Stimulated activated naive CD8-positive, alpha-beta T cell treated with anti-CD3 and anti-CD28 coated beads, Interleukin-15, amount 100 ng/mL, for 72 hours (primary cell): Measurements from ENCODE around the gene EMILIN2.
"Not testable (repeated sequence)": the region's sequence is repeated elsewhere in the genome, so short reads cannot be mapped to it uniquely, and the experiment has no call there.

ENCODE experiments used
- ATAC-seq: fragments of 150-1000 bp; cut with Tn5 transposase; 2 replicates; pipeline ENCODE4 v1.10.0; 2021; ENCODE audit warnings: mild to moderate bottlenecking, moderate library complexity
- DNase-seq, 2 donors: peaks; one replicate each; pipeline ENCODE4 v3.0.0; 2021 to 2022
- H3K27ac Mint-ChIP-seq, 2 donors: one replicate each; pipeline ENCODE4 v1.8.0; 2022; ENCODE audit warnings: mild to moderate bottlenecking in 2 of 2, mixed read lengths in 2 of 2, moderate library complexity in 2 of 2
- H3K27me3 Mint-ChIP-seq: one replicate; pipeline ENCODE4 v1.8.0; 2022; ENCODE audit warnings: mixed read lengths
- H3K4me1 Mint-ChIP-seq: one replicate; pipeline ENCODE4 v1.8.0; 2022; ENCODE audit warnings: mild to moderate bottlenecking, mixed read lengths
- H3K4me3 Mint-ChIP-seq, 2 donors: one replicate each; pipeline ENCODE4 v1.8.0; 2022; ENCODE audit warnings: mild to moderate bottlenecking in 2 of 2, mixed read lengths in 2 of 2, moderate library complexity in 1 of 2
- H3K9me3 Mint-ChIP-seq, 2 donors: one replicate each; pipeline ENCODE4 v1.8.0; 2022; ENCODE audit warnings: mixed read lengths in 2 of 2

EMILIN2 gene

DNA sequence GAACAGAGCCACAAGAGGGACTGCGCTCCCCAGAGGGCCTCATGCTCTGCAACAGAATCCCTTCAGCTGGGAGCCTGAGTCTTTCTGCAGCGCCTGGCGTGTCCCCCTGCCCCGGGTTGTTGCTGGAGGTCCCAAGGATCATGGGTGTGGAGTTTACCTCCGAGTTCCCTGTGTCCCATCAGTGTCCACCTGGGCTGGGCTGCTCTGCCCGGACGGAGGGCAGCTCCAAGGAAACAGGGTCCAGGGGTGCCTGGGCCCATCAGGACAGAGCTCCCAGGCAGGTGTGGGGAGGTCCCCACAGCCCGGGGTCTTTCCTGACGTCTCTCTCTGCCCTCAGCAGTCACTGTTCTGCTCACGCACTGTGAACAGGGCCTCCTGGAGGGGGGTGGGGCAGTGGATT, 63.5 kb downstream of the EMILIN2 start:
- no peak for DNase-seq
- H3K4me3 Mint-ChIP-seq, result no peak overlapping the region
- peak overlapping the region in 1 of 2 donors; percentile 85 for H3K27ac Mint-ChIP-seq
- no peaks in the 10 kb centered on the region for H3K9me3 Mint-ChIP-seq
- no peaks in the 10 kb centered on the region for H3K27me3 Mint-ChIP-seq
- no peak for ATAC-seq
- H3K4me1 Mint-ChIP-seq, result peaks cover 34% of the 10 kb centered on the region

- H3K9me3 Mint-ChIP-seq, result no peaks in the 10 kb centered on the region
- no peaks in the 10 kb centered on the region for H3K27me3 Mint-ChIP-seq
- peak overlapping the region; percentile 14 to 85 for H3K27ac Mint-ChIP-seq
- H3K4me1 Mint-ChIP-seq, result peaks cover 28% of the 10 kb centered on the region
- ATAC-seq (no peak), DNase-seq (no peak)
- H3K4me3 Mint-ChIP-seq, result no peak overlapping the region
These were observed 64.1 kb downstream of the EMILIN2 start for GRCh38 chr18:2910751-2911425.

GRCh38 chr18:2911533-2911932, 64.7 kb downstream of the EMILIN2 start:
- no peak overlapping the region for H3K4me3 Mint-ChIP-seq
- H3K4me1 Mint-ChIP-seq, result peaks cover 34% of the 10 kb centered on the region
- DNase-seq (no peak), ATAC-seq (no peak)
- no peaks in the 10 kb centered on the region for H3K9me3 Mint-ChIP-seq
- no peaks in the 10 kb centered on the region for H3K27me3 Mint-ChIP-seq
- no peak overlapping the region for H3K27ac Mint-ChIP-seq

DNA sequence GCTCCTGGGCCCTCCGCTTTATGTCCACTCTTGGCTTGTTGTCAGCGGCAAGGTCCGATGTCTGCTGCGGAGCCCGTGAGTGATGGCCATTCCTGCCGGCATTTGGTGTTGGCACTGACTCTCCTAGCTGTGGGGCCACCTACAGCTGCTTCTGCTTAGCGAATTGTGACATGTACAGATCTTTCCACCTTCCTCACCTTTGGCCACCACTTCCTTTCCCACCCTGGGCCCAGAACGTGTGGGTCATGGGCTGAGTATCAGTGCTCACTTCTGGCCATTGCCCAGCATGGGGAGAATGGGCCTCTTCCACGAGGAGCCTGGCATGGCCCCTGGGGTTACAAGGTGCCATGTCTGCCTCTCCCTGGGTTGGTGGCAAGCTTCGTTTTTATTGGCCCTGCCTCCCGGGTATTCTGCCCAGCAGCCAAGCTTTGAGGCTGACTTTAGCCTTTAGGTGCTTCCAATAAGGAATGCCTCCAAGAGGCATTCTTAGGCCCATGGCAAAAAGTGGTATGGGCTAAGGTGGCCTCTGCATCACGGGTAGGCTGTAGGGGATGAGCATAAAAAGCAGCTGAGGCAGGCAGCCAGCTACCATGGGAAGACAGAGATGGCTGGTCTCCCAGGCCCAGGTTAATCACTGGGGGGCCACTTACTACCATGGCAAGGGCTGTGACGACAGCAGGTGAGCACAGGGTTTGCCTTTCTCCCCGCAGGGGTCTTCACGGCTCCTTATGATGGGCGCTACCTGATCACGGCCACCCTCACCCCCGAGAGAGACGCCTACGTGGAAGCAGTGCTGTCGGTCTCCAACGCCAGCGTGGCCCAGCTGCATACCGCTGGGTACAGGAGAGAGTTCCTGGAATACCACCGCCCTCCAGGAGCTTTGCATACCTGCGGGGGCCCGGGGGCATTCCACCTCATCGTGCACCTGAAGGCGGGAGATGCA, 65.8 kb downstream of the EMILIN2 start:
- Mint-ChIP-seq H3K9me3 (no peaks in the 10 kb centered on the region), H3K4me1 (peaks cover 39% of the 10 kb centered on the region), H3K4me3 (no peak overlapping the region), H3K27ac (peak overlapping the region in 1 of 2 donors; percentile 82), H3K27me3 (no peaks in the 10 kb centered on the region)
- no peak for DNase-seq
- no peak for ATAC-seq

- H3K4me3 Mint-ChIP-seq, result no peak overlapping the region
- peak overlapping the region in 1 of 2 donors; percentile 82 for H3K27ac Mint-ChIP-seq
- H3K4me1 Mint-ChIP-seq, result peaks cover 35% of the 10 kb centered on the region
- ATAC-seq (peak; percentile 21), DNase-seq (no peak)
- no peaks in the 10 kb centered on the region for H3K27me3 Mint-ChIP-seq
- H3K9me3 Mint-ChIP-seq, result no peaks in the 10 kb centered on the region
These were observed 66.7 kb downstream of the EMILIN2 start for GRCh38 chr18:2913398-2914005.

- Mint-ChIP-seq H3K27ac (no peak overlapping the region), H3K4me1 (peaks cover 28% of the 10 kb centered on the region), H3K27me3 (no peaks in the 10 kb centered on the region), H3K4me3 (no peak overlapping the region), H3K9me3 (no peaks in the 10 kb centered on the region)
- DNase-seq, result no peak
- no peak for ATAC-seq
These were observed 67.5 kb downstream of the EMILIN2 start for GRCh38 chr18:2914185-2914880.

DNA sequence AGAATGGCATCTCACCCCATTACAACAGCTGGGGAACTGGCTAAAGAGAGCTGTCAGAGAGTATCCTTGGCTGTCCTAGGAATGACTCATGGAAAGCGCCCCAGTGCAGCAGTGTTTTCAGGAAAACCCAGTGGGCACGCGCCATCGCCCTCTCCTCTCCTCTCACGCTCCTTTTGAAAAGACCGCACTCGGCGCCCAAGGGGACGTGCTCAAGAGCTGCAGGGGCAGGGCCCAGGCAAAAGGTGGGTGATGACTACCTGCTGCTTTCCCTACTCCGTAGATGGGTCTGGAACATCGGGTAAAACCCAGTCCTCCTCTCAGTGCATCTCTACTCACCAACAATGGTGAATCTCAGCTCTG, 68.1 kb downstream of the EMILIN2 start:
- no peak overlapping the region for H3K27ac Mint-ChIP-seq
- H3K4me3 Mint-ChIP-seq, result no peak overlapping the region
- ATAC-seq (no peak), DNase-seq (no peak)
- no peaks in the 10 kb centered on the region for H3K9me3 Mint-ChIP-seq
- peaks cover 27% of the 10 kb centered on the region for H3K4me1 Mint-ChIP-seq
- no peaks in the 10 kb centered on the region for H3K27me3 Mint-ChIP-seq

GRCh38 chr18:2915486-2915885, 68.7 kb downstream of the EMILIN2 start:
- Mint-ChIP-seq H3K27ac (peak overlapping the region in 1 of 2 donors; percentile 5), H3K4me1 (peaks cover 32% of the 10 kb centered on the region)
- not testable (repeated sequence) for ATAC-seq, H3K4me3 Mint-ChIP-seq, DNase-seq, H3K27me3 Mint-ChIP-seq, H3K9me3 Mint-ChIP-seq

DNA sequence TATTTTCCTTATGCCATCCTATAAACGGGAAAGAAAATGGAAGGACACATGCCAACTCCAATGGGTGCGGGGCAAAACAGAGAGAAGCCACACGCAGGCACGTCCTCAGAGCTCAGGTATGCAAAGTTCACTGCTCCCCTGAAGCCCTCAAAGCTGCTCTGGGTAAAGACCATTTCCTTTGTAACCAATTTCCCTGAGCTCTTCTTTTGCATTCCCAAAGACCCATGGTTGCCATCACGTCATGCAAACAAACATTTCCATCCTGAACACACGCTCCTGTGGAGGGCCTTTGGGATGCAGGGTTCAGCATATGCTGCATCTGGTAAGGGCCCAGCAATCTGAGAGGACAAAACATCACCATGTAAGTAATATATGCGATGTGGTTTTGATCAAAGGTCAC, 69.4 kb downstream of the EMILIN2 start:
- no peaks in the 10 kb centered on the region for H3K27me3 Mint-ChIP-seq
- H3K9me3 Mint-ChIP-seq, result no peaks in the 10 kb centered on the region
- no peak overlapping the region for H3K4me3 Mint-ChIP-seq
- H3K4me1 Mint-ChIP-seq, result peaks cover 33% of the 10 kb centered on the region
- DNase-seq, result no peak
- H3K27ac Mint-ChIP-seq, result no peak overlapping the region
- no peak for ATAC-seq

DNA sequence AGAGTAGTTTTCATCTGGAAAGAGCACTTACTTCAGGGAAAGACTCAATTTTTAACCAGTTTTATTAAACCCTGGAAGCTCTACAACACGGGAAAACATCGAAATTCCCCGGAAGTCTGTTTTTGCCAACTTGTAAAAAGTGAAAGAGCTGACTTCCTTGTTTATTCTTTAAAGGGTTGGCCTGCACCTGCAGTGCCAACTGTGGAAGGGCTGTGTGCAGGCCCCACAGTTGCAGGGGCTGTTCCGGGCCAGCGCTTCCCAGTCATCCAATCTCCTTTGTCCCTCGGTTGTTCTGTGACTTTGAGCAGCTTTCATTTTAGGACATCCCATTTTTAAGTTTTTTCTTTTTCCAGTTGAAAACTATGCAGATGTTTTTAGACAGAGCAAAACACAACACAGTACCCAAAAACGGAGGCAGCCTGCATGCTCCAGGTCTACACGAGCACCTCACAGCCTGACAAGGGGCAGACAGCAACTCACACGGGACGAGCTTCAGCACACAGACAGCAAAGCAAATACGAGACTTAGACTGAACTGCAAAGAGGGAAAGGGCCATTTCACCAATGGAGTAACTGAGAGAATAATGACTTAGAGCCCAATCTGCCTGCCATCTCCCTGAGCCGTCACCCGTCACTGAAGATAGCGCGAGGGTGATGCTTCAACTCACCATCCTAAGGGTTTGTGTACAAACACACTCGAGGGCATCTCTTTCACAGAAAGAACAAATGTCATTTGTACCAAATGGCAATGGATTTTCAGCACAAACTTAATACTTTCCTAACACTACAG, 70.6 kb downstream of the EMILIN2 start:
- H3K4me3 Mint-ChIP-seq, result no peak overlapping the region
- DNase-seq, result no peak
- ATAC-seq, result no peak
- peaks cover 33% of the 10 kb centered on the region for H3K4me1 Mint-ChIP-seq
- H3K9me3 Mint-ChIP-seq, result no peaks in the 10 kb centered on the region
- H3K27ac Mint-ChIP-seq, result peak overlapping the region; percentile 33 to 91
- no peaks in the 10 kb centered on the region for H3K27me3 Mint-ChIP-seq

GRCh38 chr18:2918761-2919550, 72.2 kb downstream of the EMILIN2 start:
- DNase-seq, result no peak
- H3K9me3 Mint-ChIP-seq, result no peaks in the 10 kb centered on the region
- no peak overlapping the region for H3K4me3 Mint-ChIP-seq
- H3K27me3 Mint-ChIP-seq, result no peaks in the 10 kb centered on the region
- peaks cover 33% of the 10 kb centered on the region for H3K4me1 Mint-ChIP-seq
- H3K27ac Mint-ChIP-seq, result peak overlapping the region in 1 of 2 donors; percentile 90
- ATAC-seq, result no peak

- H3K27ac Mint-ChIP-seq, result peak overlapping the region in 1 of 2 donors; percentile 90
- no peak for DNase-seq
- ATAC-seq, result no peak
- H3K9me3 Mint-ChIP-seq, result no peaks in the 10 kb centered on the region
- no peak overlapping the region for H3K4me3 Mint-ChIP-seq
- H3K4me1 Mint-ChIP-seq, result peaks cover 33% of the 10 kb centered on the region
- H3K27me3 Mint-ChIP-seq, result no peaks in the 10 kb centered on the region
These were observed 72.8 kb downstream of the EMILIN2 start for GRCh38 chr18:2919600-2919999.

DNA sequence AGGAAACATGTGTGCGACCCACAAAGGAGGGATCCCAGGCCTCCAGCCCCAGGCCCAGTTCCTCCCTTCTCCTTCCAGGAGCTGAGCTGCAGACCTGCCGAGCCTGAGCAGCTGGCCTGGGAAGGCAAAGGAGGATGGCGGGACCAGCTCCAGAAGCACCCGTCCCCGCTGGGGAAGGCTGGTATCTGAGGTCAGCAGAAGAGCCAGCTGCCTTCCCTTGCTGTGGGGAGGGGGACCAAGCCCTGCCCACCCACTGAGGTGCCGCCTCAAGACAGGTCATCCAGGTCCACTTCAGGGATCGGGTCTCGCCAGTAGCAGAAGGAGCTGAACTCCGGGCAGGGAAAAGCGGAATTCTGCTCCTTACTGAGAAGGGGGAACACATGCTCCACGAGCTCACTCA, 73.2 kb downstream of the EMILIN2 start:
- ATAC-seq (no peak), DNase-seq (no peak)
- Mint-ChIP-seq H3K4me3 (no peak overlapping the region), H3K27me3 (no peaks in the 10 kb centered on the region), H3K27ac (peak overlapping the region; percentile 44 to 75), H3K9me3 (no peaks in the 10 kb centered on the region), H3K4me1 (peaks cover 33% of the 10 kb centered on the region)
